HG02763 (cell line): ENCODE results near the gene MAST4.

Source experiments
- ATAC-seq: cut with Tn5 transposase; IDR thresholded peaks from one replicate; pipeline ENCODE4 v1.9.1; 2021; ENCODE audit warnings: mild to moderate bottlenecking, moderate library complexity; ENCODE audit not compliant: unreplicated experiment

The MAST4 gene

GRCh38 chr5:67005737-67006499 is 409.7 kb downstream of the MAST4 start:
- no peak for ATAC-seq

- no peak for ATAC-seq
Observed at GRCh38 chr5:67006500-67006848, 410.3 kb downstream of the MAST4 start.

- no peak for ATAC-seq
Observed at GRCh38 chr5:67009028-67009427, 412.8 kb downstream of the MAST4 start.

- no peak for ATAC-seq
Observed at GRCh38 chr5:67010684-67011409, 414.7 kb downstream of the MAST4 start.

- no peak for ATAC-seq
Observed at GRCh38 chr5:67011422-67011821, 415.2 kb downstream of the MAST4 start.

- ATAC-seq, result no peak
Observed at GRCh38 chr5:67012171-67012570, 416.0 kb downstream of the MAST4 start.

GRCh38 chr5:67013719-67014118 is 417.5 kb downstream of the MAST4 start:
- no peak for ATAC-seq

GRCh38 chr5:67014191-67014590 is 418.0 kb downstream of the MAST4 start:
- no peak for ATAC-seq

GRCh38 chr5:67014957-67015400 is 418.8 kb downstream of the MAST4 start:
- ATAC-seq, result no peak

- ATAC-seq, result no peak
Observed at GRCh38 chr5:67015541-67016191, 419.5 kb downstream of the MAST4 start.

- ATAC-seq, result no peak
Observed at GRCh38 chr5:67019065-67019845, 423.1 kb downstream of the MAST4 start.

- no peak for ATAC-seq
Observed at GRCh38 chr5:67020096-67020615, 424.0 kb downstream of the MAST4 start.

- ATAC-seq, result no peak
Observed at GRCh38 chr5:67021031-67021430, 424.8 kb downstream of the MAST4 start.

- ATAC-seq, result no peak
Observed at GRCh38 chr5:67021521-67021920, 425.3 kb downstream of the MAST4 start.

- no peak for ATAC-seq
Observed at GRCh38 chr5:67021962-67022361, 425.8 kb downstream of the MAST4 start.

GRCh38 chr5:67025457-67025856 is 429.3 kb downstream of the MAST4 start:
- ATAC-seq, result no peak

- no peak for ATAC-seq
Observed at GRCh38 chr5:67026278-67026677, 430.1 kb downstream of the MAST4 start.

- ATAC-seq, result no peak
Observed at GRCh38 chr5:67027171-67027570, 431.0 kb downstream of the MAST4 start.

- ATAC-seq, result no peak
Observed at GRCh38 chr5:67028371-67028770, 432.2 kb downstream of the MAST4 start.

GRCh38 chr5:67028941-67029340 is 432.7 kb downstream of the MAST4 start:
- ATAC-seq, result no peak

- no peak for ATAC-seq
Observed at GRCh38 chr5:67029481-67029880, 433.3 kb downstream of the MAST4 start.
